SK-N-SH (cell line): ENCODE data around the gene DLG1. TPM values are rescaled to one million over a fixed set of nuclear protein-coding genes. Genes with fewer than 3 reads are reported as not detected.

Experiments used
- CTCF ChIA-PET: fragments of 300-600, 350-600 bp; formaldehyde crosslinking; extraction: SDS; loops from one replicate; lab custom pipeline; 2021; lab: Yijun Ruan, JAX
- POLR2A ChIA-PET: fragments of 350-600 bp; sonication (Branson Sonifier 250); formaldehyde crosslinking; extraction: SDS; loops from one replicate; lab custom pipeline; 2020; ENCODE audit warnings: antibody characterized with exemption, inconsistent platforms; lab: Yijun Ruan, JAX
- DNase-seq: peaks from one replicate; pipeline ENCODE4 v3.0.0; 2012
- H2AFZ ChIP-seq: fragments of 200-600 bp; sonication (generic); 2 replicates; pipeline ENCODE4 v1.8.1; 2016; ENCODE audit warnings: antibody characterized with exemption, mild to moderate bottlenecking, low read depth
- H3F3A ChIP-seq: fragments of 200-600 bp; sonication (generic); replicated peaks from 2 replicates; pipeline ENCODE3; 2016; ENCODE audit warnings: antibody characterized with exemption, mild to moderate bottlenecking; ENCODE audit not compliant: insufficient read depth
- H3K27ac ChIP-seq, 2 experiments: fragments of 200-500 bp in 1 of 2; fragments of 200-600 bp in 1 of 2; sonication (Bioruptor generic) in 1 of 2; sonication (generic), shearing (Covaris generic) in 1 of 2; 2 replicates each; pipeline versions ENCODE4 v1.5.1 to v1.6.1; 2014 to 2016; ENCODE audit warnings: low read depth in 2 of 2, inconsistent platforms in 1 of 2, low read length in 1 of 2, mild to moderate bottlenecking in 1 of 2, mixed read lengths in 1 of 2
- H3K27me3 ChIP-seq: fragments of 200-600 bp; sonication (generic), shearing (Covaris generic); 2 replicates; pipeline ENCODE4 v1.6.1; 2016; ENCODE audit warnings: mixed run types; ENCODE audit not compliant: insufficient read depth
- H3K36me3 ChIP-seq, 2 experiments: fragments of 200-500 bp in 1 of 2; fragments of 200-600 bp in 1 of 2; sonication (Bioruptor generic) in 1 of 2; sonication (generic) in 1 of 2; replicated peaks in 1 of 2; 2 replicates each; pipeline versions ENCODE3 to v1.5.1; 2014 to 2016; ENCODE audit warnings: low read length in 1 of 2, mild to moderate bottlenecking in 1 of 2; ENCODE audit not compliant: insufficient read depth in 2 of 2, control insufficient read depth in 1 of 2
- H3K4me1 ChIP-seq, 2 experiments: fragments of 200-500 bp in 1 of 2; fragments of 200-600 bp in 1 of 2; sonication (Bioruptor generic) in 1 of 2; sonication (generic), shearing (Covaris generic) in 1 of 2; 2 replicates each; pipeline versions ENCODE4 v1.5.1 to v1.6.1; 2014 to 2016; ENCODE audit warnings: low read depth in 1 of 2, low read length in 1 of 2, mixed run types in 1 of 2; ENCODE audit not compliant: insufficient read depth in 2 of 2, control insufficient read depth in 1 of 2
- H3K4me2 ChIP-seq: fragments of 200-600 bp; sonication (generic), shearing (Covaris generic); 2 replicates; pipeline ENCODE4 v1.6.1; 2017; ENCODE audit warnings: mixed run types
- H3K4me3 ChIP-seq, 2 experiments: fragments of 200-500 bp in 1 of 2; fragments of 200-600 bp in 1 of 2; sonication (Bioruptor generic) in 1 of 2; sonication (generic), shearing (Covaris generic) in 1 of 2; 2 replicates each; pipeline versions ENCODE4 v1.5.1 to v1.8.1; 2014 to 2016; ENCODE audit warnings: low read depth in 2 of 2, inconsistent platforms in 1 of 2, low read length in 1 of 2, mild to moderate bottlenecking in 1 of 2, mixed read lengths in 1 of 2, moderate library complexity in 1 of 2
- H3K79me2 ChIP-seq: fragments of 200-600 bp; sonication (generic); 2 replicates; pipeline ENCODE4 v1.8.1; 2017; ENCODE audit warnings: mild to moderate bottlenecking; ENCODE audit not compliant: insufficient read depth
- H3K9ac ChIP-seq: fragments of 200-600 bp; sonication (generic); 2 replicates; pipeline ENCODE4 v1.6.1; 2017; ENCODE audit warnings: mixed run types
- H3K9me2 ChIP-seq: fragments of 200-600 bp; sonication (generic); 2 replicates; pipeline ENCODE4 v1.6.1; 2017; ENCODE audit warnings: mixed run types
- H3K9me3 ChIP-seq: fragments of 200-600 bp; sonication (generic); 2 replicates; pipeline ENCODE4 v1.6.1; 2017; ENCODE audit warnings: mixed run types, mild to moderate bottlenecking, moderate library complexity
- H4K20me1 ChIP-seq: fragments of 200-600 bp; sonication (generic); 2 replicates; pipeline ENCODE4 v1.6.1; 2017; ENCODE audit warnings: mild to moderate bottlenecking, mixed run types; ENCODE audit not compliant: insufficient read depth
- EP300 ChIP-seq, 2 experiments: IDR thresholded peaks; 2 replicates each; pipeline versions ENCODE4 v1.4.0 to v1.6.1; 2012; ENCODE audit warnings: borderline replicate concordance in 1 of 2, low read depth in 1 of 2, low read length in 1 of 2
- FOSL2 ChIP-seq: IDR thresholded peaks from 2 replicates; pipeline ENCODE4 v1.4.0; 2012; ENCODE audit warnings: low read depth, mild to moderate bottlenecking, moderate library complexity, borderline replicate concordance
- FOXJ3 ChIP-seq: sonication (generic); formaldehyde crosslinking; IDR thresholded peaks from 2 replicates; pipeline ENCODE4 v1.5.1; 2020; ENCODE audit warnings: mild to moderate bottlenecking, missing genetic modification reagents
- FOXM1 ChIP-seq: IDR thresholded peaks from 2 replicates; pipeline ENCODE4 v1.4.0; 2012; ENCODE audit warnings: low read depth, mild to moderate bottlenecking
- GATA2 ChIP-seq: sonication (generic); formaldehyde crosslinking; IDR thresholded peaks from 2 replicates; pipeline ENCODE4 v1.5.0; 2020; ENCODE audit warnings: mild to moderate bottlenecking, missing genetic modification reagents
- JUND ChIP-seq: IDR thresholded peaks from 2 replicates; pipeline ENCODE4 v1.4.0; 2012
- MXI1 ChIP-seq: IDR thresholded peaks from 2 replicates; pipeline ENCODE4 v1.6.1; 2012; ENCODE audit warnings: mild to moderate bottlenecking, low read depth, low read length, improper control_type of control experiment
- NFIC ChIP-seq: IDR thresholded peaks from 2 replicates; pipeline ENCODE4 v1.4.0; 2012; ENCODE audit warnings: borderline replicate concordance
- RCOR1 ChIP-seq: fragments of 150-350 bp; IDR thresholded peaks from 2 replicates; pipeline ENCODE4 v1.6.1; 2017; ENCODE audit warnings: antibody characterized with exemption, low read length
- RXRA ChIP-seq: IDR thresholded peaks from 2 replicates; pipeline ENCODE4 v1.4.0; 2012; ENCODE audit warnings: low read depth, mild to moderate bottlenecking, borderline replicate concordance
- SIN3A ChIP-seq: IDR thresholded peaks from 2 replicates; pipeline ENCODE4 v1.6.1; 2012; ENCODE audit warnings: low read depth, mild to moderate bottlenecking, low read length, moderate library complexity, borderline replicate concordance
- TEAD4 ChIP-seq: IDR thresholded peaks from 2 replicates; pipeline ENCODE4 v1.4.0; 2012; ENCODE audit warnings: mild to moderate bottlenecking, borderline replicate concordance; ENCODE audit not compliant: insufficient read depth
- YY1 ChIP-seq: IDR thresholded peaks from 2 replicates; pipeline ENCODE4 v1.4.0; 2012; ENCODE audit warnings: low read depth, mild to moderate bottlenecking
- WGBS: methylation state at CpG from one replicate; pipeline ENCODE4 v1.1.6; 2017; ENCODE audit warnings: low lambda C conversion rate; 5-methylcytosine and 5-hydroxymethylcytosine counted together
- polyA plus RNA-seq, 3 experiments: library from polyadenylated mRNA; depleted of rRNA; stranded (reverse); fragments of >200 nt; gene quantifications; 2 replicates each; pipeline ENCODE4 v1.2.3, GENCODE V29; 2012
- TF ChIP-seq, protein P1 (sequence below): IDR thresholded peaks from 2 replicates; pipeline ENCODE4 v1.6.1; 2012; ENCODE audit warnings: mild to moderate bottlenecking, low read depth, low read length, moderate library complexity
- TF ChIP-seq, protein P2 (sequence below): IDR thresholded peaks from 2 replicates; pipeline ENCODE4 v1.4.0; 2012; ENCODE audit warnings: low read depth, borderline replicate concordance
- TF ChIP-seq, protein P3 (sequence below): fragments of 200-600 bp; sonication (generic); IDR thresholded peaks from 2 replicates; pipeline ENCODE4 v1.6.1; 2017; ENCODE audit warnings: antibody characterized with exemption, mild to moderate bottlenecking, moderate library complexity
- TF ChIP-seq, protein P4 (sequence below): IDR thresholded peaks from 2 replicates; pipeline ENCODE4; 2012
- TF ChIP-seq, protein P5 (sequence below): IDR thresholded peaks from 2 replicates; pipeline ENCODE4 v1.4.0; 2012; ENCODE audit warnings: low read depth

The DLG1 gene
- polyA plus RNA-seq, 1 of the 3 experiments (the other 2 are of a cell fraction) = 16.5 TPM

DNA sequence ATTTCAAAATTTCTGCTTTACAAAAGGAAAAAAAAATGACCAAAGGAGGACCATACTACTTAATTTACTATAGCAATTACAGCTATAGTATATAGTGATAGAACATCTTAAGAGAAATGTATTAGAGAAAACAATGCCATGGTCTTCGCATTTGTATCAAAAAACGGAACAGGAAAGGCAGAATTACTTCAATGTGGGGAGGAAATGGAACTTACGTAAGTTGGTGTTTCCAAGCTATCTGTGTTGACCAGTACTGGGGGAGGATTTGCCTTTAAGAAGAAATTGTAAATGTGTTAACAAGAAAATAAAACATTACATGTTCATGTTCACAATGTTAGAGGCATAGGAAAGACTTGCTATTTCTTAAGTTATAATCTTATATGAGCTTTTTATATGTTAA lies 148.9 kb downstream of the DLG1 start (continued):
- TF ChIP-seq, protein P1, sequence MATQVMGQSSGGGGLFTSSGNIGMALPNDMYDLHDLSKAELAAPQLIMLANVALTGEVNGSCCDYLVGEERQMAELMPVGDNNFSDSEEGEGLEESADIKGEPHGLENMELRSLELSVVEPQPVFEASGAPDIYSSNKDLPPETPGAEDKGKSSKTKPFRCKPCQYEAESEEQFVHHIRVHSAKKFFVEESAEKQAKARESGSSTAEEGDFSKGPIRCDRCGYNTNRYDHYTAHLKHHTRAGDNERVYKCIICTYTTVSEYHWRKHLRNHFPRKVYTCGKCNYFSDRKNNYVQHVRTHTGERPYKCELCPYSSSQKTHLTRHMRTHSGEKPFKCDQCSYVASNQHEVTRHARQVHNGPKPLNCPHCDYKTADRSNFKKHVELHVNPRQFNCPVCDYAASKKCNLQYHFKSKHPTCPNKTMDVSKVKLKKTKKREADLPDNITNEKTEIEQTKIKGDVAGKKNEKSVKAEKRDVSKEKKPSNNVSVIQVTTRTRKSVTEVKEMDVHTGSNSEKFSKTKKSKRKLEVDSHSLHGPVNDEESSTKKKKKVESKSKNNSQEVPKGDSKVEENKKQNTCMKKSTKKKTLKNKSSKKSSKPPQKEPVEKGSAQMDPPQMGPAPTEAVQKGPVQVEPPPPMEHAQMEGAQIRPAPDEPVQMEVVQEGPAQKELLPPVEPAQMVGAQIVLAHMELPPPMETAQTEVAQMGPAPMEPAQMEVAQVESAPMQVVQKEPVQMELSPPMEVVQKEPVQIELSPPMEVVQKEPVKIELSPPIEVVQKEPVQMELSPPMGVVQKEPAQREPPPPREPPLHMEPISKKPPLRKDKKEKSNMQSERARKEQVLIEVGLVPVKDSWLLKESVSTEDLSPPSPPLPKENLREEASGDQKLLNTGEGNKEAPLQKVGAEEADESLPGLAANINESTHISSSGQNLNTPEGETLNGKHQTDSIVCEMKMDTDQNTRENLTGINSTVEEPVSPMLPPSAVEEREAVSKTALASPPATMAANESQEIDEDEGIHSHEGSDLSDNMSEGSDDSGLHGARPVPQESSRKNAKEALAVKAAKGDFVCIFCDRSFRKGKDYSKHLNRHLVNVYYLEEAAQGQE = no peak
- TF ChIP-seq, protein P2, sequence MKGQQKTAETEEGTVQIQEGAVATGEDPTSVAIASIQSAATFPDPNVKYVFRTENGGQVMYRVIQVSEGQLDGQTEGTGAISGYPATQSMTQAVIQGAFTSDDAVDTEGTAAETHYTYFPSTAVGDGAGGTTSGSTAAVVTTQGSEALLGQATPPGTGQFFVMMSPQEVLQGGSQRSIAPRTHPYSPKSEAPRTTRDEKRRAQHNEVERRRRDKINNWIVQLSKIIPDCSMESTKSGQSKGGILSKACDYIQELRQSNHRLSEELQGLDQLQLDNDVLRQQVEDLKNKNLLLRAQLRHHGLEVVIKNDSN = no peak
- TF ChIP-seq NFIC (no peak), TEAD4 (no peak), SIN3A (no peak), YY1 (no peak), RCOR1 (no peak)
- TF ChIP-seq, protein P3, sequence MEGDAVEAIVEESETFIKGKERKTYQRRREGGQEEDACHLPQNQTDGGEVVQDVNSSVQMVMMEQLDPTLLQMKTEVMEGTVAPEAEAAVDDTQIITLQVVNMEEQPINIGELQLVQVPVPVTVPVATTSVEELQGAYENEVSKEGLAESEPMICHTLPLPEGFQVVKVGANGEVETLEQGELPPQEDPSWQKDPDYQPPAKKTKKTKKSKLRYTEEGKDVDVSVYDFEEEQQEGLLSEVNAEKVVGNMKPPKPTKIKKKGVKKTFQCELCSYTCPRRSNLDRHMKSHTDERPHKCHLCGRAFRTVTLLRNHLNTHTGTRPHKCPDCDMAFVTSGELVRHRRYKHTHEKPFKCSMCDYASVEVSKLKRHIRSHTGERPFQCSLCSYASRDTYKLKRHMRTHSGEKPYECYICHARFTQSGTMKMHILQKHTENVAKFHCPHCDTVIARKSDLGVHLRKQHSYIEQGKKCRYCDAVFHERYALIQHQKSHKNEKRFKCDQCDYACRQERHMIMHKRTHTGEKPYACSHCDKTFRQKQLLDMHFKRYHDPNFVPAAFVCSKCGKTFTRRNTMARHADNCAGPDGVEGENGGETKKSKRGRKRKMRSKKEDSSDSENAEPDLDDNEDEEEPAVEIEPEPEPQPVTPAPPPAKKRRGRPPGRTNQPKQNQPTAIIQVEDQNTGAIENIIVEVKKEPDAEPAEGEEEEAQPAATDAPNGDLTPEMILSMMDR = no peak
- TF ChIP-seq, protein P4, sequence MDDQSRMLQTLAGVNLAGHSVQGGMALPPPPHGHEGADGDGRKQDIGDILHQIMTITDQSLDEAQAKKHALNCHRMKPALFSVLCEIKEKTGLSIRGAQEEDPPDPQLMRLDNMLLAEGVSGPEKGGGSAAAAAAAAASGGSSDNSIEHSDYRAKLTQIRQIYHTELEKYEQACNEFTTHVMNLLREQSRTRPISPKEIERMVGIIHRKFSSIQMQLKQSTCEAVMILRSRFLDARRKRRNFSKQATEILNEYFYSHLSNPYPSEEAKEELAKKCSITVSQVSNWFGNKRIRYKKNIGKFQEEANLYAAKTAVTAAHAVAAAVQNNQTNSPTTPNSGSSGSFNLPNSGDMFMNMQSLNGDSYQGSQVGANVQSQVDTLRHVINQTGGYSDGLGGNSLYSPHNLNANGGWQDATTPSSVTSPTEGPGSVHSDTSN = no peak

DNA sequence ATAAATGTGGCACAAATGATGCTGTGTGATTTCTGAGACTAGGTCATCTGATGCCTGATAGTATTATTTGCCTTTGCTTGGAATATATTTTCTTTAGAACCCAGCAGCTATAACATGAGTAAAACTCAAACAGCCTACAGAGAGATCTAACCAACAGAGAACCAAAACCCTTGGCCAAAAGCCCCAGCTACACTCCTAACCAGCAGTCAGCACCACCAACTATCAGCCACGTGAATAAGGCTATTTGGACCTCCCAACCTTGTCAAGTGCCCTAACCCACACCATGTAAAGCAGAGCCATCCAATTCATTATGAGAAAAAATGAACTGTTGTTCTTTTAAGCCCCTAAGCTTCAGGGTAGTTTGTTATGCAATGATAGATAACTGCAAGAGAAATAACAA lies 154.2 kb downstream of the DLG1 start:
- Histone ChIP-seq H3K9ac (no peak overlapping the region), H3K27ac (no peak overlapping the region), H3K79me2 (peaks cover 23% of the 10 kb centered on the region), H3K4me1 (no peaks in the 10 kb centered on the region), H3F3A (peaks cover 6% of the 10 kb centered on the region), H3K9me2 (no peaks in the 10 kb centered on the region), H3K4me2 (no peak overlapping the region), H3K9me3 (no peaks in the 10 kb centered on the region), H3K36me3 (peaks cover 19 to 53% of the 10 kb centered on the region in 2 experiments), H2AFZ (no peak overlapping the region), H3K4me3 (no peak overlapping the region), H3K27me3 (no peaks in the 10 kb centered on the region), H4K20me1 (no peaks in the 10 kb centered on the region)
- ChIA-PET POLR2A (no interaction called here), CTCF (interaction anchor here (0.8 to 1.9 kb wide), 2 partner anchors 57 to 112 kb away, joined by 3 to 5 read pairs; no protein-coding TSS in a partner anchor)
- no peak for DNase-seq
- 100% methylated on average over 1 of the region's 1 CpG for WGBS
- TF ChIP-seq MXI1 (no peak), FOSL2 (no peak), FOXJ3 (CRISPR knock-in tag) (no peak), JUND (no peak), RCOR1 (no peak), GATA2 (CRISPR knock-in tag) (no peak), EP300 (IDR thresholded peaks at IDR 0.05; ENCODE audit: borderline replicate concordance in 1 of 2, low read depth in 1 of 2, low read length in 1 of 2) (no peak), NFIC (no peak), FOXM1 (no peak), RXRA (no peak)
- TF ChIP-seq, protein P5, sequence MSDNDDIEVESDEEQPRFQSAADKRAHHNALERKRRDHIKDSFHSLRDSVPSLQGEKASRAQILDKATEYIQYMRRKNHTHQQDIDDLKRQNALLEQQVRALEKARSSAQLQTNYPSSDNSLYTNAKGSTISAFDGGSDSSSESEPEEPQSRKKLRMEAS = no peak
